Stimulated activated CD4-positive, alpha-beta T cell treated with anti-CD3 and anti-CD28 coated beads, Interleukin-15, amount 100 ng/mL, for 24 hours (primary cell): ENCODE data around the gene RAVER2.
"Not testable (repeated sequence)": the region's sequence is repeated elsewhere in the genome, so short reads cannot be mapped to it uniquely, and the experiment has no call there.

Experiments used
- DNase-seq: peaks from one replicate; pipeline ENCODE4 v3.0.0-alpha.2; 2020

The RAVER2 gene

GRCh38 chr1:64744492-64745180 is at the start of gene RAVER2:
TSS of gene RAVER2 (plus strand) at chr1:64745075. CDS start at chr1:64745173, 98 bp downstream.
- DNase-seq, result peak; percentile 72

GRCh38 chr1:64696879-64697278 is 48.0 kb upstream of the RAVER2 start:
- no peak for DNase-seq

- no peak for DNase-seq
These were observed 45.5 kb upstream of the RAVER2 start for GRCh38 chr1:64699327-64699726.

- DNase-seq, result no peak
These were observed 43.8 kb upstream of the RAVER2 start for GRCh38 chr1:64701071-64701470.

- no peak for DNase-seq
These were observed 43.0 kb upstream of the RAVER2 start for GRCh38 chr1:64701886-64702285.

GRCh38 chr1:64702670-64703069 is 42.2 kb upstream of the RAVER2 start:
- not testable (repeated sequence) for DNase-seq

GRCh38 chr1:64703600-64703999 is 41.3 kb upstream of the RAVER2 start:
- DNase-seq, result no peak

- DNase-seq, result no peak
These were observed 39.3 kb upstream of the RAVER2 start for GRCh38 chr1:64705591-64705990.

- DNase-seq, result no peak
These were observed 33.6 kb upstream of the RAVER2 start for GRCh38 chr1:64711266-64711665.

GRCh38 chr1:64712049-64712448 is 32.8 kb upstream of the RAVER2 start:
- no peak for DNase-seq

GRCh38 chr1:64715186-64715585 is 29.7 kb upstream of the RAVER2 start:
- DNase-seq, result no peak

- DNase-seq, result no peak
These were observed 23.7 kb upstream of the RAVER2 start for GRCh38 chr1:64721135-64721534.

GRCh38 chr1:64721576-64722145 is 23.2 kb upstream of the RAVER2 start:
- DNase-seq, result no peak

GRCh38 chr1:64727861-64728260 is 17.0 kb upstream of the RAVER2 start:
- no peak for DNase-seq

GRCh38 chr1:64733581-64734286 is 11.1 kb upstream of the RAVER2 start:
- no peak for DNase-seq

GRCh38 chr1:64734287-64734652 is 10.6 kb upstream of the RAVER2 start:
- no peak for DNase-seq

- DNase-seq, result not testable (repeated sequence)
These were observed 4.2 kb upstream of the RAVER2 start for GRCh38 chr1:64740687-64741086.

- DNase-seq, result peak; percentile 4
These were observed 852 bp upstream of the RAVER2 start for GRCh38 chr1:64743954-64744491.

- peak; percentile 15 for DNase-seq
These were observed 508 bp downstream of the RAVER2 start for GRCh38 chr1:64745181-64745985.

GRCh38 chr1:64745986-64746940 is 1.4 kb downstream of the RAVER2 start:
- no peak for DNase-seq

GRCh38 chr1:64748222-64748621 is 3.3 kb downstream of the RAVER2 start:
- DNase-seq, result no peak

- DNase-seq, result no peak
These were observed 3.8 kb downstream of the RAVER2 start for GRCh38 chr1:64748706-64749105.
